HG03354 (cell line): ENCODE measurements around the gene IL1RL1.

Experiments
- ATAC-seq: cut with Tn5 transposase; IDR thresholded peaks from one replicate; pipeline ENCODE4 v1.9.1; 2021; ENCODE audit warnings: mild to moderate bottlenecking; ENCODE audit not compliant: unreplicated experiment, poor library complexity, severe bottlenecking

Gene IL1RL1

DNA sequence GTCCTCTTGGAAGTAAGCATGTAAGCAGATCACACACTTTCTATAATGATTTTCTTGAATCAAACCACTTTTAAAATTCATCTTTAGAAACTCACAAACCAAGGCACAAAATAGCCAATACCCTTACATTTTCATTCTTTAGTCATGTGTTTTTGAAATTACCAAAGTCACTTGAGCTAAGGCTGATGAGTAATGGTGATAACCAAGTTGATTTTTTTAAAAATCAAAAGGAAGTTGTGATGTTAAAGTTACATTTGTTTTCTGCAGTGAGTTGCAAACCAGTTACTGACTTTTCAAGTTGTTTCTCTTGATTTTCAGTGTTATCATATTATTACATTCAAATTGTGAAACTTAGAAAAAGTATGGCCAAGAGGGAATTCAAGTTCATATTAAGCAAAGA, 90.1 kb downstream of the IL1RL1 start:
- ATAC-seq, result no peak
